Gastrocnemius medialis (tissue), 4 donors: ENCODE measurements around the gene ITIH3.

Experiments used
- CTCF ChIP-seq, 5 experiments: fragments of 450-650 bp in 3 of 5; fragments of 200-600 bp in 2 of 5; sonication (generic) in 2 of 5; IDR thresholded peaks in 4 of 5; conservative IDR thresholded peaks in 1 of 5; 1 replicate in 4 of 5; 2 replicates in 1 of 5; pipeline ENCODE4 v1.5.1; 2016 to 2019; ENCODE audit warnings: antibody characterized with exemption in 5 of 5, mild to moderate bottlenecking in 3 of 5, moderate library complexity in 3 of 5
- POLR2A ChIP-seq, 2 donors: fragments of 450-650 bp; IDR thresholded peaks; one replicate each; pipeline ENCODE4 v1.6.1; 2017; ENCODE audit warnings: antibody characterized with exemption in 2 of 2, mild to moderate bottlenecking in 2 of 2, moderate library complexity in 2 of 2

- TF ChIP-seq POLR2A (IDR thresholded peaks at IDR 0.05) (no peak), CTCF (IDR thresholded peaks at IDR 0.05 in 4 of 5, conservative IDR thresholded peaks at IDR 0.05 in 1 of 5) (no peak)
Measured at GRCh38 chr3:52809662-52810377, 15.2 kb downstream of the ITIH3 start.
